GM12878 (cell line): ENCODE data around the gene CLCNKA. TPM values are rescaled to one million over a fixed set of nuclear protein-coding genes. Genes with fewer than 3 reads are reported as not detected.

Source experiments
- ELK1 ChIP-seq: IDR thresholded peaks from 2 replicates; pipeline ENCODE4 v1.6.1; 2012; ENCODE audit warnings: low read depth, low read length, improper control_type of control experiment
- GABPA ChIP-seq: IDR thresholded peaks from 2 replicates; pipeline ENCODE4 v1.6.1; 2014; ENCODE audit warnings: antibody characterized with exemption, low read depth, mild to moderate bottlenecking, inconsistent platforms
- IKZF2 ChIP-seq, 2 experiments: fragments of 450-650 bp; IDR thresholded peaks; 2 replicates each; pipeline ENCODE4 v1.6.1; 2017; ENCODE audit warnings: mild to moderate bottlenecking in 2 of 2, moderate library complexity in 2 of 2
- KDM1A ChIP-seq: fragments of 200-600 bp; sonication (generic); IDR thresholded peaks from 2 replicates; pipeline ENCODE4 v1.6.1; 2016; ENCODE audit warnings: borderline replicate concordance
- MLLT1 ChIP-seq: fragments of 450-650 bp; IDR thresholded peaks from 2 replicates; pipeline ENCODE4 v1.6.1; 2016; ENCODE audit warnings: mild to moderate bottlenecking
- ZBTB11 ChIP-seq: fragments of 450-650 bp; formaldehyde crosslinking; IDR thresholded peaks from 2 replicates; pipeline ENCODE4 v1.5.0; 2022; ENCODE audit warnings: mild to moderate bottlenecking, missing genetic modification characterization
- ZBTB33 ChIP-seq: fragments of 450-650 bp; IDR thresholded peaks from 2 replicates; pipeline ENCODE4 v1.6.1; 2017; ENCODE audit warnings: mild to moderate bottlenecking
- ZNF592 ChIP-seq: fragments of 450-650 bp; IDR thresholded peaks from 2 replicates; pipeline ENCODE4 v1.6.1; 2017; ENCODE audit warnings: mild to moderate bottlenecking, moderate library complexity
- polyA plus RNA-seq, 11 experiments: library from polyadenylated mRNA; depleted of rRNA in 4 of 11; unstranded in 6 of 11; stranded (reverse) in 5 of 11; fragments of >200 nt; fragmentation: Nextera tagmentation in 4 of 11; fragmentation: Illumina TruSeq in 1 of 11; extraction: Ambion mirVana in 4 of 11; extraction: Trizol in 1 of 11; gene quantifications; 1 replicate in 1 of 11; 2 replicates in 10 of 11; pipeline versions ENCODE4 v1.2.1 to v1.2.3, GENCODE V29; 2011 to 2016; ENCODE audit warnings: inconsistent platforms in 2 of 11, missing spikeins in 2 of 11, low read depth in 1 of 11
- total RNA-seq, 4 experiments: library from RNA; depleted of rRNA in 3 of 4; stranded (reverse); fragments of >200 nt in 3 of 4; fragmentation: Illumina TruSeq in 1 of 4; extraction: Trizol in 1 of 4; gene quantifications; 2 replicates each; pipeline versions ENCODE4 v1.2.1 to v1.2.3, GENCODE V29; 2013 to 2021

The CLCNKA gene
- total and polyA plus RNA-seq, 10 of the 15 experiments (the other 5 are each of a cell fraction or from before 2014, with no cell fraction given) = 0.02 to 0.15 (median 0.08) TPM; not detected in 6

GRCh38 chr1:16022393-16022792 is 557 bp downstream of the CLCNKA start (continued):
- TF ChIP-seq MLLT1 = no peak
- no peak for TF ChIP-seq ELK1
- TF ChIP-seq GABPA = no peak
- no peak for TF ChIP-seq KDM1A
- TF ChIP-seq ZBTB11 = no peak
- TF ChIP-seq ZBTB33 = no peak
- TF ChIP-seq ZNF592 = no peak
- TF ChIP-seq IKZF2 (IDR thresholded peaks at IDR 0.05) = no peak
- TF ChIP-seq, all 136 proteins: peak for 0
